GM21360 (cell line): Measurements from ENCODE around the gene CREBBP.

Experiments
- ATAC-seq: cut with Tn5 transposase; IDR thresholded peaks from one replicate; pipeline ENCODE4 v1.9.1; 2021; ENCODE audit warnings: mild to moderate bottlenecking, moderate library complexity; ENCODE audit not compliant: unreplicated experiment

Gene CREBBP

GRCh38 chr16:3856367-3857141, 24.0 kb downstream of the CREBBP start:
- no peak for ATAC-seq

- no peak for ATAC-seq
Measured at GRCh38 chr16:3854750-3855541, 25.6 kb downstream of the CREBBP start.

- no peak for ATAC-seq
Measured at GRCh38 chr16:3850544-3850899, 30.0 kb downstream of the CREBBP start.

GRCh38 chr16:3849751-3850543, 30.6 kb downstream of the CREBBP start:
- no peak for ATAC-seq

GRCh38 chr16:3846595-3847091, 33.9 kb downstream of the CREBBP start:
- ATAC-seq, result no peak

GRCh38 chr16:3846087-3846486, 34.4 kb downstream of the CREBBP start:
- ATAC-seq, result no peak

GRCh38 chr16:3842994-3843393, 37.5 kb downstream of the CREBBP start:
- ATAC-seq, result no peak

GRCh38 chr16:3841729-3842508, 38.6 kb downstream of the CREBBP start:
- no peak for ATAC-seq

GRCh38 chr16:3839402-3840184, 40.9 kb downstream of the CREBBP start:
- ATAC-seq, result no peak

- ATAC-seq, result no peak
Measured at GRCh38 chr16:3838600-3839401, 41.7 kb downstream of the CREBBP start.

- no peak for ATAC-seq
Measured at GRCh38 chr16:3837851-3838586, 42.5 kb downstream of the CREBBP start.

GRCh38 chr16:3836641-3837040, 43.9 kb downstream of the CREBBP start:
- no peak for ATAC-seq

- ATAC-seq, result no peak
Measured at GRCh38 chr16:3835089-3835602, 45.4 kb downstream of the CREBBP start.

GRCh38 chr16:3832668-3833067, 47.8 kb downstream of the CREBBP start:
- no peak for ATAC-seq

- ATAC-seq, result no peak
Measured at GRCh38 chr16:3830625-3831254, 49.8 kb downstream of the CREBBP start.

- ATAC-seq, result no peak
Measured at GRCh38 chr16:3829631-3830536, 50.6 kb downstream of the CREBBP start.

GRCh38 chr16:3825940-3826339, 54.6 kb downstream of the CREBBP start:
- no peak for ATAC-seq
